Muscle of back (tissue), 11 donors: ENCODE measurements around the gene DNAL4. TPM values are rescaled to one million over a fixed set of nuclear protein-coding genes. Genes with fewer than 3 reads are reported as not detected.

Experiments
- DNase-seq, 3 donors: peaks; one replicate each; pipeline versions ENCODE4 v3.0.0 to v3.0.0-alpha.2; 2013
- polyA plus RNA-seq, 10 donors: library from polyadenylated mRNA; unstranded; fragments of 120-200 nt; gene quantifications; one replicate each; pipeline ENCODE4 v1.2.1, GENCODE V29; 2013; ENCODE audit not compliant: insufficient read length in 10 of 10

Gene DNAL4
- polyA plus RNA-seq, 10 donors = 8.6 to 18.1 (median 11.9) TPM

GRCh38 chr22:38761202-38762162 lies 32.5 kb downstream of the DNAL4 start:
- no peak for DNase-seq

GRCh38 chr22:38760477-38761201 lies 33.3 kb downstream of the DNAL4 start:
- no peak for DNase-seq

GRCh38 chr22:38759005-38759404 lies 34.9 kb downstream of the DNAL4 start:
- no peak for DNase-seq

- DNase-seq = no peak
Measured at GRCh38 chr22:38758276-38758945, 35.5 kb downstream of the DNAL4 start.

- no peak for DNase-seq
Measured at GRCh38 chr22:38757464-38757757, 36.5 kb downstream of the DNAL4 start.

- DNase-seq = no peak
Measured at GRCh38 chr22:38756711-38757463, 37.1 kb downstream of the DNAL4 start.

GRCh38 chr22:38755911-38756532 lies 37.9 kb downstream of the DNAL4 start, which contains the start of gene SUN2:
SUN2 (minus strand) TSS chr22:38755998; CDS start chr22:38752628, 3,370 bp downstream.
- DNase-seq = peak; percentile 86 to 96 (median 91)

- peak in 2 of 3 donors; percentile 55 to 78 for DNase-seq
Measured at GRCh38 chr22:38755155-38755910, 38.6 kb downstream of the DNAL4 start.

GRCh38 chr22:38754751-38755154 lies 39.2 kb downstream of the DNAL4 start:
- DNase-seq = peak in 1 of 3 donors; percentile 71

GRCh38 chr22:38753948-38754750 lies 39.8 kb downstream of the DNAL4 start:
- peak in 1 of 3 donors; percentile 58 for DNase-seq

- DNase-seq = peak; percentile 58 to 81 (median 65)
Measured at GRCh38 chr22:38751422-38752346, 42.3 kb downstream of the DNAL4 start.

- no peak for DNase-seq
Measured at GRCh38 chr22:38751066-38751421, 42.9 kb downstream of the DNAL4 start.

- no peak for DNase-seq
Measured at GRCh38 chr22:38750638-38751037, 43.3 kb downstream of the DNAL4 start.

GRCh38 chr22:38750104-38750503 lies 43.8 kb downstream of the DNAL4 start:
- DNase-seq = no peak

- no peak for DNase-seq
Measured at GRCh38 chr22:38748487-38749136, 45.3 kb downstream of the DNAL4 start.

- DNase-seq = no peak
Measured at GRCh38 chr22:38745676-38746460, 48.1 kb downstream of the DNAL4 start.

GRCh38 chr22:38744981-38745380 lies 49.0 kb downstream of the DNAL4 start:
- no peak for DNase-seq
